HG03095 (cell line): ENCODE results near the gene COL5A1.

Source experiments
- ATAC-seq: cut with Tn5 transposase; IDR thresholded peaks from one replicate; pipeline ENCODE4 v1.9.1; 2021; ENCODE audit warnings: moderate library complexity; ENCODE audit not compliant: unreplicated experiment

The COL5A1 gene

DNA sequence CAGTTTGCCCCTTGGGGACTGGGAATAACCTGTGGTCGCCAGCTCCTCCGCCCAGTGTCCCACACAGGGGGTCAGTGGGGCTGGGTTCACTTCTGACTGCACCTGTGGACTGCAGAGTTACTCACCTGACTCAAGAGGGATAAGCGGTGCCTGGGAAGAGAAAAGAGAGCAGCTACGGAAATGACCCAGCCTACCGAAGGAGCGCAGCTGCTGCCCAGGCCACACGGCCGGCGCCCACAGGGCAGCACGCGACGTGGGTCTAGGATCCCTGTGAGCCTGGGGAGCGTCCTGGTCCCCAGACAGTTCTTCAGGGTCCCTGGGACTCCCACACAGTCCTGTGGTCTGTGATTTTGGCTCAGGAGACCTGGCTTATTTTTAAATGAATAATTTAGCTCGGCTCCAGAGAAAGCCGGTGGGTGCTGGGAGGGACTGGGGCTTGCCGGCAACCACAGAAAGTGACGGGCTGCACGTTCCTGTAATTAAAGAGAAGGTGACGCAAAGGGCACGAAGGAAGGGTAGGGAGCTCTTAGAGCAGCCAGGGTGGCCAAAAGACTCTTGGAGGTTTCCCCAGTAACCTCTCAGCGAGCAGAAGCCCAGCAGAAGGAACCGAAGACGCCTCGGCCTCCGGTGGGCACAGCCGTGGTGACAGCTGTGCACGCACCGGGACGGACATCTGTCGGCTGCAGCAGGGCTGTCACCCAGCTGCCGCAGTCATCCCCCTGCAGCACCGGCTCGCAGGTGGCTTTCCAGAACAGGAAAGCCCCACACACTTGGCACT lies 141.5 kb downstream of the COL5A1 start:
- ATAC-seq = no peak

DNA sequence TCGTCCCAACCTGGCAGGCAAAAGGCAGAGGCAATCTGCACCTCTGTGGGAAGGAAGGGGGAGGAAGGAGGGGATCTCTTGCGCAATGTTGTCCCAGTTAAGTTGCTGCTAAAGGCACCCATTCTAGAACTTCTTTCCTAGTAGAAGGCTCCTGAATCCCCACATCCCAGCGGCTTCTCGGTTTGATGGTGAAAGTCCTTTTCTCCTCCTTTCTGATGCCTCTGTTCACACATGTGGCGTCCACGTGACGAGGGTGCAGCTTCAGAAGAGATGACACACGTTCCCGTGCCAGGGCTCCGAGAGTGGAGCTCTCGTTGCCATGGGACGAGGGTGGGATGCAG lies 142.1 kb downstream of the COL5A1 start:
- no peak for ATAC-seq

- no peak for ATAC-seq
Observed at GRCh38 chr9:134784577-134785305, 143.1 kb downstream of the COL5A1 start.

- ATAC-seq = no peak
Observed at GRCh38 chr9:134785325-134786108, 143.9 kb downstream of the COL5A1 start.

GRCh38 chr9:134787601-134788531 lies 146.3 kb downstream of the COL5A1 start:
- ATAC-seq = no peak

DNA sequence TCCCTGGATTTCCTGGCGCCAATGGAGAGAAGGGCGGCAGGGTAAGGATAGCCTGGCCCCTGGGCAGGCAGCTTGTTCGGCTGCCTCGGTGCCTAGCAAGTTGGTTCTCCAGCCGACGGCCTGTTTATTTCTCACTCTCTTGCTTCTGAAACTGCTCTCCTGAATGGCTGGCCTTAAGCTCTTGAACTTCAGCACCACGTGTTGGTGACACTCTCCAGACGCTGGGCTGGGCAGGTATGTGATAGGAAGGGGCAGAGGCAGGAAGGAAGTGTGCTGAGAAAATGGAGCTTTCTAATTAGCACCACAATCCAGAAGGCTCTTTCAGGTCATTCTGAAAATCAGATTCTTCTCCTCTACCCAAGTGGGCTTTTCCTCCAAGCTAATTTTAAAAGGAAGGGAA lies 147.6 kb downstream of the COL5A1 start:
- no peak for ATAC-seq

DNA sequence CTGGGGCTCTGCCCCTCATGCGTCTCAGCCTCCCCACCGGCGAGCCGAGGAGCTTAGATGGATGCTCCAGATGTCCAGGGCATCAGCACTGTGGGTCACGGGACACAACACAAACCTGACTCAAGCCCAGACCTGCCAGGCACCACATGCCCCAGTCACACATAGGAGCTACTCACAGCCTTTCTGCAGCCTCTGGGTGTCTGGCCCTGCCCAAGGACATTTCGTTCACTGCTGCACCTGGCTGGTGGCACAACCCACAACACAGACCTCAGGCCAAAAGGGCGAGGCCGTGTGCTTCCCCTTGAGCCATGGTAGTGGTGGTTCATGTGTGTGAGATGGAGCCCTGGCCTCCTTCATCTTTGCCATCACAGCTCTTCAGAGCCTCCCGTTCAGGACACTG lies 149.4 kb downstream of the COL5A1 start:
- no peak for ATAC-seq

DNA sequence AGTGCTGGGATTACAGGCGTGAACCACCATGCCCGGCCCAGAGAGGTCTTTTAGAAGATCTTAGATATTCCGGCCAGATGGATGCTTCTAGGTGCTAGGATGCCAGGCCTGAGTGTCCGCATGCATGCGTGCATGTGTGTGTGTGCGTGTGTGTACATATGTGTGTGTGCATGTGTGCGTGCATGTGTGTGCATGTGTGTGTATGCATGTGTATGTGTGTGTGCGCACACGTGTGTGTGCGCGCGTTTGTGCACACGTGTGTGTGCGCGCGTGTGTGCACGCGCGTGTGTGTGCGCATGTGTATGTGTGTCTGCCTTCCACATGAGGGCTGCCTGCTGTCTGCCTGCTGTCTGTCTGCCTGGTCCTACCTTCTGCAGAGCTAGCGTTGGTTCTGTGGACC lies 151.0 kb downstream of the COL5A1 start:
- ATAC-seq = no peak

DNA sequence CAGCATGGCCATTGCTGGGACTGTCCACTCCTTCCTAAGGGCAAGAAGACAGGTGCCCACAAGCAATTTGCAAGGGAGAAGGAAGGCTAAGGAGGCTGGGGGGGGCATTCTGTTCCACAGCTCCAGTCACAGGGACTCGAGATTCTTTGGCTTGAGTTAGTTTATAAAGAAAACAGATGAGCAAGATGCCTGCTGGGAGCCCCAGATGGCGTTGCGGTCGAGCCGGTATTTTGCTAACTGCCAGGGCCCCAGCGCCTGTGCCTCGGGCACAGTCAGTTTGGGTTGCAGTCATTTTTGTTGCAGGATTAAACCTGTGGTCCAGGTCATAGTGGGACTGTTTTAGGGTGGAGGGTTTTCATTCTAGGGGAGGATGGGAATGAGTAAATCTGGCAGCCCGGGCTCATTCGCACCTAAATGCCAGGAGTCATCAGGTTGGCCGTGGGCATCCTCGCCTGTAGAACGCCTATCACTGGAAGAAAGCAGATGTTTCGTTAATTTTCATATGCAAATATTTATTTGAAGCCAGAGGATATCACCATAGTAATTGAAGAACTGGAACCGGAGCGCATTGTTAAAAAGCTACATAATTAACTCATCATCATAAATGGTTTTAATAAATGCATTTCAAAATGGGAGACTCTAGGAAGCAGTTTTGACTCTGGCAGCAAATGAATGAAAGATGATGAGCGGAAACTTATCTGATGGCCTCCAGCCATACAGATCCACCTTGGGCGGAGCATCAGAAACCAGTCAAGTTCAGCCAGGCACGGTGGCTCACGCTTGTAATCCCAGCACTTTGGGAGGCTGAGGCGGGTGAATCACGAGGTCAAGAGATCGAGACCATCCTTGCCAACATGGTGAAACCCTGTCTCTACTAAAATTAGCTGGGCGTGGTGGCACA lies 151.9 kb downstream of the COL5A1 start:
- no peak for ATAC-seq

- ATAC-seq = no peak
Observed at GRCh38 chr9:134794663-134795370, 153.2 kb downstream of the COL5A1 start.

- ATAC-seq = no peak
Observed at GRCh38 chr9:134795446-134795845, 153.8 kb downstream of the COL5A1 start.

DNA sequence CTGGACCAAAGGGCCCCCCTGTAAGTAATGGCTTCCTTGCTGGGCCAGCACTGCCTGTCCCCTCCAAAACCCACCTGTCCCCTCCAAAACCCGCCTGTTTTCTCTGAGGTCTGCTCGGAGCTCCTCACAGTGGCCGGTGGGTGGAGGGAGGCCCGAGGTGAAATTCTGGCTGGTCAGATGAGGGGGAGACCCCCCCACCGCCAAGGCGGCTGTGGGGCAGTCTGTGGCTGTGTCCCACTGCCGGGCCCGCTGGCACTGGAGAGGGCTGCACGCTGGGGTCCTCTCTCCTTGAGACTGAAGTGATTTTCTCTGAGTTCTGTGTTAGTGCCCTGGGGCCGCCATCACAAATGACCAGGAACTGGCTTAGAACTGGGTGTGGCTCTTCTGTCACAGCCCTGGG lies 155.3 kb downstream of the COL5A1 start:
- no peak for ATAC-seq

GRCh38 chr9:134800791-134801339 lies 159.3 kb downstream of the COL5A1 start:
- no peak for ATAC-seq

DNA sequence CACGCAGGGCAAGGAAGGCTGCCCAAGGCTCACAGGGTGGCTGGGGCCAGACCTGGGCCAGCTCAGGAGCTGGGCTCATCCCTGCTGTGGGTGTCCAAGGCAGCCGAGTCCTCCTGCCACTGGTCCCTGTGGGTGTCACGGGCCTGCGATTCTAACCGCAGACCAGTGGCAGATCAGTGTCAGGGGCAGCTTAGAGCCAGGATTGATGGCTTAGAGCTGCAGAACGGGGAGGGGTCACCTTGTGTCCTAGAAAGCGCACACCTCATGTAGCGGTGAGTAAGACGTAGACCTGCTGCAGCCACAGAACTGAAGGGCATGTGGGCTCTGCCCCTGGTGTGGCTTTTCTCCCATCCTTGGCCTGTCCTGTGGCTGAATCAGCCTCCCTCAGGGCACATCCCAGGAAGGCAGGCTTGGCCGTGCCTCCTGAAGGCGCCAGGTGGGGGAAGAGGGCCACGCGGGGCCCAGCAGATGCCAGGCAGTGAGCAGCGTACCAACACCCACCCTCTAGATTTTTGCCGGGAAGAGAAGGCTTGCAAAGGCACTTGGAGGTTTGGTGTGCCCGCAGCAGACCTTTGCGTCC lies 160.7 kb downstream of the COL5A1 start:
- ATAC-seq = no peak

- no peak for ATAC-seq
Observed at GRCh38 chr9:134804871-134805270, 163.3 kb downstream of the COL5A1 start.

DNA sequence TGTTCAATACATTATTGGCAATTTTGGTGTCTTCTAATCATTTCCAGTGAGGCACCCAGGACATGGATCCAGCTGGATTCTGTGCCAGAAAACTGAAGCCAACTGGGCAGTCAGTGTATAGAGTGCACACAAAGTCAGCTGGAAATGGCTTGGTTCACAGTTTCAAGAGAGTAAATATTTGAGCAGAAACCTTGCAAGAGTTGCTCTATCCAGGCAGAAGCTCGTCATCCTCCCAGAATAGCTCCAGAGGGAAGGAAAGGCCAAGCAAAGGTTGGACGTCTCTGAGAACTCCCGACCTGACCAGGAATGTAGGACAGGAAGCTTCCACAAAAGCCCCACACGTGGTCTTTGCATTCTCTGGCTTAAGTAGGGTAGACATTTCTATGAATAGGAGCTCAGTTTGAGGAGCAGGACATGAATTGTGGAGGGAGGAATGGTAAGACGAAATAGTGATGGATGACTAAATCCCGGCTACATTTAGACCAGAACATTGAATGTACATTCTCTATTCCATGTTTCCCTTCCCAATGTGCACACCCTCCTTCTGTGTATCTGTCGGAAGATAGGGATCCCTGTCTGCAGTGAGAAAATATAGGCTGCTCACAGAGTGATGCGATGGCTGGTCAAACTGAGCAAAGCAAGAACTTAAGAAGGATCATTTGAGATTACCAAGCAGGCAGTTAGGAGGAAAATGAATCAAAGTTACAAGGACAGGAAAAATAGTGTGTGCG lies 166.3 kb downstream of the COL5A1 start:
- no peak for ATAC-seq

GRCh38 chr9:134808447-134808792 lies 166.8 kb downstream of the COL5A1 start:
- no peak for ATAC-seq

GRCh38 chr9:134809292-134809691 lies 167.7 kb downstream of the COL5A1 start:
- no peak for ATAC-seq
